D721Med (cell line): ENCODE measurements around the gene IGSF22.

Experiments used
- DNase-seq: peaks from one replicate; pipeline ENCODE4 v3.0.0; 2011; ENCODE audit warnings: low spot score; ENCODE audit not compliant: insufficient read length
- FAIRE-seq: peaks from 2 replicates; lab custom pipeline; 2011; peaks lifted over from hg19 to GRCh38; lab: Jason Lieb, UNC
- CTCF ChIP-seq: IDR thresholded peaks from 2 replicates; pipeline ENCODE4 v1.5.1; 2012; ENCODE audit warnings: mild to moderate bottlenecking, control low read depth; ENCODE audit not compliant: insufficient read depth; ENCODE audit errors: missing control alignments

IGSF22 gene

GRCh38 chr11:18706330-18707243 is 19.4 kb downstream of the IGSF22 start:
- no peak for TF ChIP-seq CTCF
- no peak for FAIRE-seq
- DNase-seq: peak; percentile 67

DNA sequence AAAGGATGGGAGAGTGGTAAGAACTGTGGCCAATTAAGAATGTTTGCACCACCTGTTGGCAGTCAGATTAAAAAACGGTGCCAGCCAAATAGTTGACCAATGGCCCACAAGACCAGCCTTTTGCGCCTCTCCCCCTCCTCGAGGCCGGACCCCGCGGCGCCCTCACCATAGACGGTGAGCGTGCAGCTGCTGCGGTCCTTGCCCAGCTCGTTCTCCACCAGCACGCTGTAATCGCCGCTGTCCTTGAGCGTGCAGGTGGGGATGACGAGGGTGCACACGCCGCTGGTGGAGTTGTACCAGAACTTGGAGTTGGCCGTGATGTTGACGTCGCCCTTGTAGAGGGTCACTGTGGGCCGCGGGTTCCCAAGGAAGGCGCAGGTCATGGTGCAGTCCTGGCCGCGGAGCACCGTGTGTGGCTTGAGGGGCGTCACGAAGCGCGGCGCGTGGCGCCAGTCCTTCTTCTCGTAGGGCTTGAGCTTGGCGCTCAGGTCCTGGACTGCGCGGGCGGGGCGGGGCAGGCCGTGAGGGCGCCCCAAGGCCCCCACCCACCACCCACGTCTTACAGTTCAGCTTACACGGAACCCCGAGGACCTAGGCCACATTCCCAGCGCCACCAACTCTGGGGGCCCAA is 20.2 kb downstream of the IGSF22 start:
- no peak for DNase-seq
- no peak for FAIRE-seq
- TF ChIP-seq CTCF: no peak

DNA sequence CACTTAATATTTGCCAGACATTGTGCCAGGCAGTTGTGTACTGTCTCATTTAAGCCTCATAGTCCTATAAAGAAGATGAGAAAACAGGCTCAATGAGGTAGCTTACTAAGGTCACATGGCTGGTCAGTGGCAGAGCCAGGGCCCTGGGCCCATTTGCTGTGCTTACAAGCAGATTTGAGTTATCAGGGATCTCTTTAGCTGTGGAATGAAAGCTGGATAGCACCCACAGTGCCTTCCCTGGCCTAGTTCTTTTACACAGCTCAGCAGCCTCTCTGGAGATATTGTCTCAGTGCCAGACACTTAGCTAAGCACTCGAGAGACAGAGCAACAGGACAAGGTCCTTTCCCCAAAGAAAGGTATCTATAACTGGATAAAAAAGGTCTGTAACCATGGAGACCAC is 21.3 kb downstream of the IGSF22 start:
- no peak for DNase-seq
- FAIRE-seq: no peak
- no peak for TF ChIP-seq CTCF

DNA sequence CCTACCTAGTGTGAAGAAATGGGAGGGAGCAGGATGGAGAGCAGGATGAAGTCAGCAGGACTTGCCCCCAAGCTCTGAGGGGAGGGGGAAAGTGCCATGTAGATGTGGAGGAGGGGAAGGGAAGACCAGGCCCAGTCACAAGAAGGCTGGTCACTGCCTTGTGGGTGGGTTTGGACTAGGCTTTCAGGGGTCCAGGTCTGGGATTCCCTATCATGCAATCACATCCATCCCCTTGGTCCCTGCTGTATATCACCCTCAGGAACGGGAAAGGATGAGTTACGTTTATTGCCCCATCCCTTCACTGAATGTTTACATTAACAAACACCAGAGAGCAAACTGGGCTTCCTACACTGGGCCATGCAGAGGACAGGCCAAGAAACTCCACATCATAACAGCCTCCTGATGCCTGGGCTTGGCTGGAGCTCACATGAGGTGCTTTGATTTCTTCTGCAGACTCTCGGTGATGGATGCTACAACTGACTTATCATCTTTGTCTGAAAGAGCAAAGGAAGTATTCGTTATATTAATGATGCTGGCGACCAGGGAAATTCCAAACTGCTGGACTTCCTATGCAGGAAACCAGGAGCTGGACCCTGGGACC is 21.8 kb downstream of the IGSF22 start:
- no peak for FAIRE-seq
- DNase-seq: no peak
- no peak for TF ChIP-seq CTCF

DNA sequence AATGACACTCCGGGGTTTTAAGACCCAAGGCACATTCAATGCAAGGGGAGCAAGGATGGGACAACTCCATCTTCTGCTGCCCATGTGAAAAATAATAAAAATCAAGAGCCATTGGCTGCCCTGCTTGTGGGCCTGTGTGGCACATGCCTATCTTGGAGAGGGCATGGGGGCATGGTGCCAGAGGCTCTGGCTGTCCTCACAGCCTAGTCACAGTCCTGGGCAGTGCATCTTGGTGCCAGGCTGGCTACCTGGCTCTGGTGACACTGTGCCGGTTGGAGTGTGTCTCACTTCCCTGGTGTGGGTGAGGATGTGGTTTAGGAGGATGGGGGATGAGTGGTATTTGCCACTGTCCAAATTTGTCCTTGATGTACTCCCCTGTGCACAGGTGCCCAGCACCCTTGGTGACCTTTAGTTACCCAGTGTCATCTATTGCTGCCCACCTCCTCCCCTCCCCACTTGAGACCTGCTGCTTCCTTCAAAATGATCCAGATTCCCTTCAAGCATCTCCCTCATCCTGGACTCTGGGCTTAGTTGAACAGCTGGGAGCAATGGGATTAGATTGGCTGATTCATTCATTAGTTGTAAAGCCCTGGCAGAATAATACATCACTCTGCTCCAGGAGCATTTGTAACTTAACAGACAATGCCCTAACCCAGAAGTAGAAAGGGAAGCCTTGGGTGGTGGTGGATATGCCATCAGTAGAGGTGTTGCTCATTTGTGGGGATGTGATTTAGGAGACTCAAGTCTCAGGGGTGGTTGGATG is 22.8 kb downstream of the IGSF22 start:
- no peak for FAIRE-seq
- peak; percentile 74 for DNase-seq
- TF ChIP-seq CTCF: no peak

DNA sequence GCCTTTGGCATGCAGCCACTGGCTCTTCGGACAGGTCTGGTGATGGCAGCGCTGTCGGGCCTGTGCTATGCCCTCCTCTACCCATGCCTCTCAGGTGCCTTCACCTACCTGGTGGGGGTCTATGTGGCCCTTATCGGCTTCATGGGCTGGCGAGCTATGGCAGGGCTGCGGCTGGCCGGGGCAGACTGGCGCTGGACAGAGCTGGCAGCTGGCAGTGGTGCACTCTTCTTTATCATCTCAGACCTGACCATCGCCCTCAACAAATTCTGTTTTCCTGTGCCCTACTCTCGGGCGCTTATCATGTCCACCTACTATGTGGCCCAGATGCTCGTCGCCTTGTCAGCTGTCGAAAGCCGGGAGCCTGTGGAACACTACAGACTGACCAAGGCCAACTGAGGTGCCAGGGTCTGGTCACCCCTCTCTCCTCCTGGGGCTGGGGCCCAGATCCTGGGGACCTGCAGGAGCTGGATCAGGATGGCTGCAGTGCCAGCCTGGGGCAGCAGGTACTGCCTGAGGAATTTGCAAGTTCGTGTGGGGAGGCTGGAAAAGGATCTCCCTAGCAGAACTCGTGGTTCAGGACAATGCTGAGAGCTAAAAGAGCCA is 24.3 kb downstream of the IGSF22 start:
- FAIRE-seq (no peak), DNase-seq (no peak)
- TF ChIP-seq CTCF: no peak
